ENCODE measurements around the gene BTG3.

Gene BTG3

DNA sequence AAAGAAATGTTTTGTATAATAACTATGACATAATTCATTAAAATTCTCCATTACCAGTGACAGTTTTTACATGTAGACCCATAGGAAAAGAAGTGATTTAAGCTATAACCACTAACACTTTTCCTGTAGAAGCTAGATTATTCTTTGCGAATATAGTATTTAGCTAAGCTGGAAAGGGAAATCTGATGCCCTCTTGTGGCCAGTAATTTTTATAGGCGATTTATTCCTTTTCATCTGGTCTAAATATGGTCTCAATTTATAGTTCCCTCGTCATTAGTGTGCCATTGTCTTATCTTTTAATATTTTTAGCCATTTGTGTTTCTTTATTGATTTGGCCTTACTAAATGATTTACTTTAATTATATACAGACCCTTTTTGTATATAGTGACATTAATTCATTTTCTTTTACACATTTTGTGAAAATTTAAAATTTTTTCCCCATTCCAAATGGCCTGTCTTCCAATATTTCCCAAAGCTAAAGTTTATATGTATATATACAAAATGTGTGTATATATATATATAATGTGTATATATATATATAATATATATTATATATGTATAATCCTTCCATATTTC, 26.7 kb downstream of the BTG3 start:
- DNase-seq (ENCODE audit: low read depth) = no peak

DNA sequence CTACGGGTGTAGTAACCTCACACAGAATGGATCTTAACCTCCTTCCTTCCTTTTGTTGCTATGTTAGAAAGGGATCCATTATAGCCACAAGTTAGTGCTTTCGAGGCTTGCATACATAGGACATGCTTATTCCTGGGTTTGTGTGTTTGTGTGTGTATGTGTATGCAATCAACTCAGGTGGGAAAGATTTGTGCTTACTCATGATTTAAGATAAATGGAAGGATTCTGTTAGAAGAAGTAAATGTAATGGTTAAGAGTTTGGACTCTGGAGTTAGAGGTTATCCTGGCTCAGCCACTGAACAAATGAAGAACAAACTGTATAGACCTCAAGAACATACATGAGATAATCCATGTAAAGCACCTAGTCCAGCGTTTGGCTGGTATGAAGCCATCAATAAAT, 28.8 kb downstream of the BTG3 start:
- DNase-seq (ENCODE audit: low read depth) = no peak

DNA sequence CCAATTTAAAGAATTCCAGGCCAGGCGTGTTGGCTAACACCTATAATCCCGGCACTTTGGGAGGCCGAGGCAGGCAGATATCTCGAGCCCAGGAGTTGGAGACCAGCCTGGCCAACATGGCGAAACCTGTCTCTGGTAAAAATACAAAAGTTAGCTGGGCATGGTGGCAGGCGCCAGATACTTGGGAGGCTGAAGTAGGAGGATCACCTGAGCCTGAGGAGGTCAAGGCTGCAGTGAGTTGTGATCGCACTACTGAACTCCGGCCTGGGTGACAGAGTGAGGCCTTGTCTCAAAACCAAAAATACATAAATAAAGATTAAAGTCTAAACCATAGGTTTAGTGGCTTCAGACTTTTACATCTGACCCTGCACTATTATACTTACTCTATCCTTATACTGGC, 32.4 kb downstream of the BTG3 start:
- DNase-seq (ENCODE audit: low read depth) = no peak

DNA sequence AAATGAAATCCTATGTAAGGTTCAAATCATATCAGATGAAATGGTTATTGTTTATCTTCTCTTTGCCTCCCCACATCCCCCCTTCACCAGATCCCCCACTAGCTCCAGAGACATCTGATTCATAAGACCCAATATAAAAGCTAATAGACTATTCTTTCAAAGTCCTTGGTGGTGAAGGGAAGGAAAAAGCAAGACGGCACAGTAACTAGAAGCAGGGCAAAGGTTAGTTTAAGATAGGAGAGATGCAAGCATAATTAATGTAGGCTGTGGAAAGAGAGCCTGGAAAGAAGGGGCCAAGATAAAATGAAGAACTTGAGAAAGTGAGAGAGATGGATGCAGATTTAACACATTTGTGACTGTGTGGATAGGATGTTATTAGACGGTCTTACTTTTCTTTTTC, 33.8 kb downstream of the BTG3 start:
- no peak for DNase-seq (ENCODE audit: low read depth)

DNA sequence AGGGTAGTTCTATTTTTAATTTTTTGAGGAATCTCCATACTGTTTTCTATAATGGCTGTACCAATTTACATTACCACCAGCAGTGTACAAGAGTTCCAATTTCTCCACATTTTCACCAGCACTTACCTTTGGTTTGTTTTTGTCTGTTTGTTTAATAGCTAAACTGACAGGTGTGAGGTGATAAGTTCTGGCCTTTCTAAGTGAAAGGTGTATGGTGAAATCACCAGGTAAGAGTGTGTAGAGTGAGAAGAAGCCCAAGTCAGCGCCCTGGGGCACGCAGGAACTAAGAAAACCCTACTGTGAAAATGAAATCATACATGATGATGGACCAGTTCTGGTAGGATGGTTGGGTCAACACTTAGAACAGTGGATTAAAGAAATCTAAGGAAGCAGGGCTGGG, 34.5 kb downstream of the BTG3 start:
- no peak for DNase-seq (ENCODE audit: low read depth)

DNA sequence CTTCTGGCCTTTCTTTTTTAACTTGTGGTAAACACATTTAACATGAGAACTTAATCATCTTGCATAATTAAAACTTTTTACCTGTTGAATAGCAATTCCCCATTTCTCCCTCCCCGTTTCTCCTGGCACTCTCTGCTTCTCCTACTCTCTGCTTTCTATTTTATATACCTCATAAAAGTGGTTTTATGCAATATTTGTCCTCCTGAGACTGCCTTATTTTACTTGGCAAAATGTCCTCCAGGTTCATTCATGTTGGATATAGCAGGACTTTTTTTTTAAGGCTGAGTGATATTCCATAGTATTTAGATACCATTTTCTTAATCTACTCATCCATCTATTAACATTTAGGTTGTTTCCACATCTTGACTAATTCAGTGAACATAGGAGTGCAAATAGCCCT, 35.0 kb downstream of the BTG3 start:
- no peak for DNase-seq (ENCODE audit: low read depth)

DNA sequence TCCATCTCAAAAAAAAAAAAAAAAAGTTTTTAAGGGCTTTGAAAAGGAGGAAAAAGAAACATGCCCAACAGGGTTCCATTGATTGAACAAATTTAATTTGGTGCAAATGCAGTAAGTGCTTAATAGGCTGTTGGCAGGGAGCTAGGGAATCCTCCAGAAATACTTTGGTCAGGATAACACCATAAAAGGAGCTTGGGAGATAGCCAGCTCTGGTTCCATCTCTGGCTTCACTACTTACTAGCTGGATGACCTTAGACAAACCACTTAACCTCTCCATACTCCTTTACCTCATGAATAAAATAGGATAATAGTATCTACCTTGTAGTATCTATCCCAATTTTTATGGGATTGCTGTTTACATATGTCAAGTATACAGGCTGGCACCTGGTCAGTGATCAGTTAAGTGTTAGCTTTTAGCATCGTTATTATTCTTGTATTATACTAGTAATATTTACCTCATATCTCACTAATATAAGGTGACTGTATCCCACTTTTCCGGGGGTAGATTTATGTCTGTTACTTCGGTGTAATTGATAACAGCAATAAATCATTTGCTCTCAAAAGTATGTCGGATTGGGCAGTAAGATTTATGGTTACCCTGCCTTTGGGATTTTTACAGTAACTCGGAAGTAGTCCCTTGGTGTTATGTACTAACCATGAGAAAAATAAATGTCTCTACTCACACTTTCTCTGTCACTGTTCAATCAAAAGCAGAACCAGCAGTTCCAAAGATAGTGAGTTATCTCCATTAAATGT, 36.4 kb downstream of the BTG3 start:
- DNase-seq (ENCODE audit: low read depth) = no peak

DNA sequence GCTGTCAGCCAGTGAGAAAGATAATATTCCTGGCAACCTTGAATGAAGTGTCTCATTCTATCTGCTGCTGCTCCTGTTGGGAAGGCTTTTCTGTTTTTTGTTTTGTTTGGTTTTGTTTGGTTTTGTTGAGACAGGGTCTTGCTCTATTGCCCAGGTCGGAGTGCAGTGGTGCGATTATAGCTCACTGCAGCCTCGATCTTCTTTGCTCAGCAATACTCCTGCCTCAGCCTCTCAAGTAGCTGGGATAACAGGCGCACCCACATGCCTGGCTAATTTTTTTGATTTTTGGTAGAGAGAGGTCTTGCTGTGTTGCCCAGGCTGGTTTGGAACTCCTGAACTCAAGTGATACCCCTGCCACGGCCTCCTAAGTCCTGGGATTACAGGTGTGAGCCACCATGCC, 37.6 kb downstream of the BTG3 start:
- no peak for DNase-seq (ENCODE audit: low read depth)

DNA sequence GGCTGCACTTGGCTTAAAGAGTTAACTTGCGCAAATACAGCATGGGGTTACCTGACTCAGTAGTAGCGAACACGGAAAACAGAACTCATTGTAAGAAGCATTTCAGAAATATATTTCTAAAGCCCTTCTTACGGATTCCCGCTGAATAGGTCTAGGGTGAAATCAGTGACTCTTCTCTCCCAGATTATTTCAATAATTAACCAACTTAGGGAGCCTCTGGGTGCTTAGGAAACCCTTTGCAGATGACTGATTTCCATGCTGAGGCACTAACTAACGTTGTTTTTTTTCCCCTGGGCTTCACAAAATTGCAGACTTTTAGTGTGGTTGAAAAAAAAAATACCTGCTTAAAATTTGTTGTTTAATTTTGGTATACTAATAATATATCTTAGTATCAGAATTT, 40.3 kb downstream of the BTG3 start:
- no peak for DNase-seq (ENCODE audit: low read depth)

DNA sequence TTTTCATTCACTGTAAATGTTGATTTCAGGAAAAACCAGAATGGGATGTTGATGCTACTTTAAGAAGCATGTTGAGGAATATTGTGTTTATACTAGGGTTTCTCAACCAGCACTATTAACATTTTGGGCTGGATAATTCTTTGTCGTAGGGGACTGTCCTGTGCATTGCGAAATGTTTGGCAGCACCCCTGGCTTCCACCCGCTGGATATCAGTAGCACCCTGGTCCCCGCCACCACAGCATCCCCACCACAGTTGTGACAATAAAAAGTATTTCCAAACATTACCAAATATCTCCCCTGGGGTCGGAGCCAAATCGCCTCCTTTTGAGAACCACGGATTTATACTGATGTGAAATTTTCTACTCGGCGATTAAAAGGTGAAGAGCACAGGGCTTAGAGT, 41.9 kb downstream of the BTG3 start:
- no peak for DNase-seq (ENCODE audit: low read depth)

DNA sequence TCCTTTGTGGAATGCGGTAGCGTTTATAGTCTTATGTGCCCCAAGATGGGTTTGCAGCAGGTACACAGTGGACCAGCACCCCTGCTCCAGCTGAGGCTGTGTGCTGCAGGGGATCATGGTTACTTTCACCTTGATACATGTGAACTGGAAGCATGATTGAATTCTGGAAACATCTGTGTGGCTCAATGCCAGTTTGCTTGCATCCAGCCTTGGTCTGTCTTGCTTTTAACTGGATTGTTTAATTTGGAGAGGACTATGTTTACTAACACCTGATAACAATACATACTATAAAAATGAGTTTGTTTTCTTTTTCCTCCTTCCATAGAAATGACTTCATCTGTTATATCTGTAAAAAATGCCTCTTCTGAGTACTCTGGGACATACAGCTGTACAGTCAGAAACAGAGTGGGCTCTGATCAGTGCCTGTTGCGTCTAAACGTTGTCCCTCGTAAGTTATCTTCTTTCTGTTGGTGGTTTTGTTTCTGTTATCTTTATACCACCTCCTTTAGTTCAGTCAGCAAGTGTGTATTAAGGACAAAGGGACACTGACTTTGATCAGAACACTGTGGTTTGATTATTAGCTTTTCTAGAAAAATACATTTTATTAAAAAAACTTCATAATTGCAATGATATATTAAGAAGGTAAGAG, 52.2 kb downstream of the BTG3 start:
- no peak for DNase-seq (ENCODE audit: low read depth)

DNA sequence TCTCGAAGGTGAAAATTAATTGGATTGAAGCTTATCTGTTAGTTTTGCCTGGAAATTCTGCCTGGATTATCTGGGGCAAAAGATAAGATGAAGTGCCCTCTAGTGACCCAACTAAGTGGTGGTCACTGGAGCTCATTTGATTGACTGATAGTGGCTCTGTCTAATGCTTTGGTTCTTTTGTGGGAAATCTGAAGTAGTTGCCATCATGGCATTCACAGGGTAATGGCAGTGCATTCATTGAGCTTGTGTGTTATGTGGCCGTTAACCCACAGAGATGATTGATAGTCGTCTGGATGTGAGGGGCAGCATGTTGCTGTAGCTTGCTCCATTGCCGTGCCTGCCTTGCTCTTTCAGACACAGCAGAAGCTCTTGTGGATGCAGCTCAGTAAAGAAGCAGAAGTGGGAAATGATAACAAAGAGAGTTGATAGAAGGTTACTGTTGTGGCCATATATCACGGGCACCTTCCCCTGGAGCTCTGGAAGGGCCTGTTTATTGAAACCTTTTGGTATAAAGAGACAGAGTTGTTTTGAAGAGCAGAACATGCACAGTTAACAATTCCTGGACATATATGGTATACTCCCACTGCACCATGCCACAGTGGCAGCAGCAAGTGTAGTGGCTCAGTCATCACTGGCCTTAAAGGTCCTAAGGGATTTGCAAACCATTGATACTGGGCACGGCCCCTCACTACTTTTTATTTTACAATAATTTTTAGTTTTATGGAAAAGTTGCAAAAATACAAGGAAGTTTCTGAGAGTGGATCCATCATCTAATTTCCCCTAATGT, 57.8 kb downstream of the BTG3 start:
- DNase-seq (ENCODE audit: low read depth) = no peak

DNA sequence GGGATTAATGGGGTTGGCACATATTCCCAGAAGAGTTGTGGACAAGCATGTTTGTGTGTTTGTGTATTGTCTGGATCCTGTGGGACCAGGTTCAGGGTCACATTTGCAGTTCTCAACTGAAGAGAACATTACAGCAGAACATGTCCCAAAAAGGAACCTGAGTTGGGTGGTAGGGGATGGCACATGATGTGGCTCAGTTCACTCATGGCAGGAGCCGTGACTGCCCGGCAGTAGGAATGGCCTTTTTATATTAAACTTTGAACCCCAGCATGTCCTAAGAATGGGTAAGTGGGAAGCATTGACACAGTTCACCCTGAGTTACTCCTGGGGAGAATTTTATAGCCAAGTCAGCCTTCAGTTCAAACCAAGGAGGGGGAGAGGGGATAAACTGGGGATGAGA, 58.6 kb downstream of the BTG3 start:
- DNase-seq (ENCODE audit: low read depth) = no peak

DNA sequence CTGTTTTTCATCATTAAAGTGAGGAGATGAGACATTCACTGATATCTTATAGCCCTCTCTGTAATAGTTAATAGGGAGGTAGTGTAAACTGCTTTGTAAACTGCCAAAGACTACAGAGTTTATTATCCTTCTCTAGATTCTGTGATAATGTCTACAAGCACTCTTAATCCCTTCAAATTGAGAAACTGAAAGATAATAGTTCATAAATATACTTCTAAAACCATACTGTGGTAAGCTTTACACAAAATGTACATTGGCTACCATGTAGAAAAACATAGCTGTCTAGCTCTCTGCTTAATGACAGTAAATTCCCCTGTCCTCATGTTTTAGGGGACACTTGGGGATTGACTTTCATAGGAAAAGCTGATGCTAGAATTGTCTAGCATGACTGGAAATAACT, 60.3 kb downstream of the BTG3 start:
- no peak for DNase-seq (ENCODE audit: low read depth)

DNA sequence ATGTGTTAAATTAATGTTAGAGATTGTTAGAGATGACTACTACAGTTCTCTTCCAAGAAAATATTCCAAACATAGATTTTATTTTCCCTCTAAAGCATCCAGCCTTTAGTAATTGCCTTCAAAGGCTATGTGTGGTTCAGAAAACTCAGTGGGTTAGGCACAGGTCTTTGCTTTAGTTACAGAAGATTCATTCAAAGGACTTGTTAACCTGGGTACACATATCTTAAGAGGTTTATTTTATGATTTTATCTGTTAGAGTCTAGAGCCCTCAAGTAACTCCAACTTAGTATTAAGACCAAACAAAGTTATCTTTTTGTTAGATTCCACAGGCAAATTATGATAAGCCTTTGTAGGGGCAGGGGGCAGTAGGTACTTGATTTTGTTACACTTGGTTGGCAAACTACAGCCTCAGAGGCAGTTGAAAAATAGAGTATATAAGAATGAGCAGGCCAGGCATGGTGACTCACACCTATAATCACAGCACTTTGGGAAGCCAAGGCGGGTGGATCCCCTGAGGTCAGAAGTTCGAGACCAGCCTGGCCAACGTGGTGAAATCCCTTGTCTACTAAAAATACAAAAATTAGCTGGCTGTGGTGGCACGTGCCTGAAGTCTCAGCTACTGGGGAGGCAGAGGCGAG, 61.9 kb downstream of the BTG3 start:
- no peak for DNase-seq (ENCODE audit: low read depth)

DNA sequence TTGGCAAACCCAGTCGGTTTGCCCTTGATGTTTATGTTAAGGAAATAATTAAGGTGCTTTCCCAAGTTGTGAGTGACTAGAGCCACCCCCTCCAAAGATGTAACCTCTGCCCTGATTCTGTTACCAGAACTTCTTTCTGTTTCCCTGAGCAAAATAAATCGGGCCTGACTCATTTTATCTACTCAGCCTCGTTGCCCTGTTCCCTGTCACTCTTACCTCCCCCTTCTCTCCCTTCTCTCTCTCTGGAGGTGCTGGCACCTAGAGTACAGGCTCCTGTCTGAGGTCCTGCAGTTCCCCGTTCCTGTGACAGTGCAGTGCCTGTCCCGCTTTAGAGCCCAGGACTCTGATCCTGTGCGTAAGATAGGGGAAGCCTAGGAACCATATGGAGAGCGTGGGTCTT, 64.4 kb downstream of the BTG3 start:
- no peak for DNase-seq (ENCODE audit: low read depth)

DNA sequence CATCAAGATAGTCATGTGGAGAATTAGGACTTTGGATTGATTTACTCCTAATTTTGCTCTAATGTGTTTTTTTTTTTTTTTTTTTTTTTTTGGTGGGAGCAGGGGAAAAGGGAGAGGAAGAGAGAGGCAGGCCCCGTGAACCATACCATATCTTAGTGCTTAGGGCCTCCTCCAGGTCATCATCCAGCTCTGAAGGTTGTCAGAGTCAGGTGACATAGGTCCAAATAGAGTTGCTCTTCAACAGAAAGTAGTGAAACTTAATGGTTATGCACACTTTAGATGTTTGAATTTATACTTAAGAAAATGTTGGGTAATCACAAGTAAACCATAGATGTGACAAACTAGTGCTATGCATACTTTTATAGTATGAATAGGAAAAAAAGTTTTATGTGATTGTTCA, 67.7 kb downstream of the BTG3 start:
- no peak for DNase-seq (ENCODE audit: low read depth)
